Thyroid gland (tissue), 4 donors: ENCODE measurements around the gene U2SURP.

ENCODE experiments used
- POLR2A ChIP-seq, 2 donors: fragments of 450-650 bp; IDR thresholded peaks; one replicate each; pipeline ENCODE4 v1.6.1; 2017; ENCODE audit warnings: antibody characterized with exemption in 2 of 2, mild to moderate bottlenecking in 2 of 2, moderate library complexity in 1 of 2
- TF ChIP-seq, protein P1 (sequence below), 6 experiments: fragments of 200-600 bp in 3 of 6; fragments of 450-650 bp in 3 of 6; sonication (generic) in 3 of 6; IDR thresholded peaks; one replicate each; pipeline ENCODE4 v1.5.1; 2016 to 2019; ENCODE audit warnings: antibody characterized with exemption in 6 of 6, mild to moderate bottlenecking in 2 of 6, inconsistent platforms in 1 of 6, moderate library complexity in 1 of 6

DNA sequence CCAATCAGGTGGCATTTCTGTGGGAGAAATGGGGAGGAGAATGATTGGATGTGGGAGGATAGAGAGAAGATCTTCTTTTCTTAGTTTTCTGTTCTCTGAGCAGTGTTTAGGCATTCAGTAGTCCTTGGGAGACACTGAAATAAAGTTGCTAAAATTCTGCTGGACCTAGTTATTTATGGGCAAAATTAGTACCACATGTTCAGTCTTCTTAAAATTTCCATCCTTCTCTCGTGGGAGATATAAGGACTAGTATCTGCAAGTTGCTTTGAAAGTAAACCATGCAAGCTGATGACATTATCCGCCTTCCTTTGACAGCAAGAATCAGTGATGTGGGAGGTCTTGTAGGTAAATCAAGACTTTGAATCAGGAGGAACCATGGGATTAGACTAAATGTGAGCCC, 98.3 kb downstream of the U2SURP start:
- TF ChIP-seq, protein P1, sequence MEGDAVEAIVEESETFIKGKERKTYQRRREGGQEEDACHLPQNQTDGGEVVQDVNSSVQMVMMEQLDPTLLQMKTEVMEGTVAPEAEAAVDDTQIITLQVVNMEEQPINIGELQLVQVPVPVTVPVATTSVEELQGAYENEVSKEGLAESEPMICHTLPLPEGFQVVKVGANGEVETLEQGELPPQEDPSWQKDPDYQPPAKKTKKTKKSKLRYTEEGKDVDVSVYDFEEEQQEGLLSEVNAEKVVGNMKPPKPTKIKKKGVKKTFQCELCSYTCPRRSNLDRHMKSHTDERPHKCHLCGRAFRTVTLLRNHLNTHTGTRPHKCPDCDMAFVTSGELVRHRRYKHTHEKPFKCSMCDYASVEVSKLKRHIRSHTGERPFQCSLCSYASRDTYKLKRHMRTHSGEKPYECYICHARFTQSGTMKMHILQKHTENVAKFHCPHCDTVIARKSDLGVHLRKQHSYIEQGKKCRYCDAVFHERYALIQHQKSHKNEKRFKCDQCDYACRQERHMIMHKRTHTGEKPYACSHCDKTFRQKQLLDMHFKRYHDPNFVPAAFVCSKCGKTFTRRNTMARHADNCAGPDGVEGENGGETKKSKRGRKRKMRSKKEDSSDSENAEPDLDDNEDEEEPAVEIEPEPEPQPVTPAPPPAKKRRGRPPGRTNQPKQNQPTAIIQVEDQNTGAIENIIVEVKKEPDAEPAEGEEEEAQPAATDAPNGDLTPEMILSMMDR (IDR thresholded peaks at IDR 0.05), result no peak
- no peak for TF ChIP-seq POLR2A (IDR thresholded peaks at IDR 0.05)
